ENCODE measurements around the gene PPP2R2C. TPM values are rescaled to one million over a fixed set of nuclear protein-coding genes. Genes with fewer than 3 reads are reported as not detected.

PPP2R2C gene
- total RNA-seq, 2 experiments from 2014 or later = 0.12 TPM; not detected in 1

DNA sequence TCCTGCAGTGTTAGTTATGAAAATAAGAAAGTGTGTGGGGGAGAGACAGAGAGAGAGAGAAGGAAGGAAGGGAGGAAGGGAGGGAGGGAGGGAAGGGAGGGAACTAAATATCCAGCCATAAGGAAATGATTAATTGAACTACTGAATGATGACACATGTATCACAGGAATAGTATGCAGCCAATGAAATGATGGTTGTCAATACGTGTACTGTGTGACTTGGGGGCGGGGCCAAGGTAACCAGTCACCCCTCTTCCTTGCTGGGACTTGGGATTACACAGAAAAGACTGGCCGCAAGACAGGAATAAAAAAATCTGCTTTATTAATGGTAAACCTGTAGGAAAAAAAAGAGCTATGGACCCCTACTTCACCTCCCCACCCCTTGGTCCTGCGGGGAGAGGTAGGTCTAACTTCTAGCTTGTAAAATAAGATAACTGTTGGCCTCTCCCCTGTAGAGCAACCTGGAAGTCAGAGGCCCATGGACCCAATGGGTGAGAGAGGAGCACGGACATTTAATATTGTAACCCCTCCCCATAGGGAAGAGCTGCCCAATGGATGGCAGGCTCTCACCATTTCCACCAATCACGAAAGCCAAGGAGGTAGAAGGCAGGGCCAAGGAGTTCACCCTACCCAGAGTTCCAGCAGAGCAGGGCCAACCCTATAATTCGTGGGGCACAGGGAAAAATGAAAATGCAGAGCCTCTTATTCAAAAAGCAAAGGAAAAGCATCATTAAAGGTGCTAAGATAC, 7.4 kb downstream of the PPP2R2C start:
- Mint-ChIP-seq H3K4me1 (no peaks in the 10 kb centered on the region), H3K4me3 (no peak overlapping the region), H3K36me3 (ENCODE audit: low read depth) (no peaks in the 10 kb centered on the region), H3K27ac (no peak overlapping the region), H3K27me3 (peaks cover 38% of the 10 kb centered on the region), H3K9me3 (ENCODE audit: low read depth) (peaks cover 1% of the 10 kb centered on the region)
- DNase-seq = no peak
- POLR2A ChIA-PET = no interaction called here
- intact Hi-C loops (cut with DNase I, micrococcal nuclease) = no loop called here
- CTCF ChIA-PET = interaction anchor here (0.7 kb wide), 1 partner anchor 394 kb away, joined by 3 read pairs; no protein-coding TSS in a partner anchor
- no peak for ATAC-seq

DNA sequence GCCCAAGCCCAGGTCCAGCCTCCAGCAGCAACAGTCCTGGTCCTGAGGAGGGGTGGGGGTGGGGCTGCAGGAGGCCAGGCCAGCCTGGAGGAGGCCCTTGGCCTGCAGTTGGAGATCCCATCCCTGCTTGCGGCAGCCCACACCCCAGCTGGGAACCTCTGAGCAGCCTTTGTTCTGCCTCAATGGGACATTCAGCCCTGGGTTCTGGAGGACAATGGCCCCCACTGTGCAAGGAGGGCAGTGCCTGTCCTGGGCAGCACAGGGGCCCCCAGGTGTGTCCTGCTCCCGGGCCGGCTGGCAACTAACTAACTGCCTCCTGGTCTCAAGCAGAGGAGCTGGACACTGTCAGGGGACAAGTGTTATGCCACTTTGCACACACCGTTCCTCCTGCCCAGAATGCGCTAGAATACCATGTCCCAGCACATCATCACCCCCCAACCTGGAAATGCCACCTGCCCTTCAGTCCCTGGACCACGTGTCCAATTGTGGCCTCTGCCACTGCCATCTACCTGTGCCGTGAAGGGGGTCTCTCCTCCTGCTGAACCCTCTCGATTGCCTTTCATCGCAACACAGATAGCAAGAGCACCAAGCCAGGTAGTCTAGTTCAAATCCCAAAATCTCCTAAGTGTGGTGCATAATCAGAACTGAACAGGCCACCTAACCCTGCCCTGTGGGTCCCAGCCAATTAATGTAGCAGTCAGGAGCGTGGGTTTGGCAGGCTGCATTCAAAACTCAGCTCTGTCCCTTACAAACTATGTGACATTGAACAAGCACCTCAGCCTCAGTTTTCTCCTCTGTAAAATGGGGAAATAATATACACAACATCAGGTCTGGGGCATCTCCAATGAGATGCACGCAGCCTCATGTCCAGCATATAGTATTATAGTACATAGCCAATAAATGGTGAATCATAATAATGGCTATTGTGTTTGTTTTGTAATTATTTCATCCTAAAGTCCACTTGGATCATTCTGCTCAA, 8.8 kb downstream of the PPP2R2C start:
- CTCF ChIA-PET = no interaction called here
- H3K27me3 Mint-ChIP-seq = peaks cover 40% of the 10 kb centered on the region
- peaks cover 10% of the 10 kb centered on the region for H3K9me3 Mint-ChIP-seq (ENCODE audit: low read depth)
- no peak overlapping the region for H3K27ac Mint-ChIP-seq
- ATAC-seq (no peak), DNase-seq (no peak)
- no peaks in the 10 kb centered on the region for H3K4me1 Mint-ChIP-seq
- no peaks in the 10 kb centered on the region for H3K36me3 Mint-ChIP-seq (ENCODE audit: low read depth)
- no peak overlapping the region for H3K4me3 Mint-ChIP-seq
- intact Hi-C loops (cut with DNase I, micrococcal nuclease) = no loop called here
- POLR2A ChIA-PET = no interaction called here

DNA sequence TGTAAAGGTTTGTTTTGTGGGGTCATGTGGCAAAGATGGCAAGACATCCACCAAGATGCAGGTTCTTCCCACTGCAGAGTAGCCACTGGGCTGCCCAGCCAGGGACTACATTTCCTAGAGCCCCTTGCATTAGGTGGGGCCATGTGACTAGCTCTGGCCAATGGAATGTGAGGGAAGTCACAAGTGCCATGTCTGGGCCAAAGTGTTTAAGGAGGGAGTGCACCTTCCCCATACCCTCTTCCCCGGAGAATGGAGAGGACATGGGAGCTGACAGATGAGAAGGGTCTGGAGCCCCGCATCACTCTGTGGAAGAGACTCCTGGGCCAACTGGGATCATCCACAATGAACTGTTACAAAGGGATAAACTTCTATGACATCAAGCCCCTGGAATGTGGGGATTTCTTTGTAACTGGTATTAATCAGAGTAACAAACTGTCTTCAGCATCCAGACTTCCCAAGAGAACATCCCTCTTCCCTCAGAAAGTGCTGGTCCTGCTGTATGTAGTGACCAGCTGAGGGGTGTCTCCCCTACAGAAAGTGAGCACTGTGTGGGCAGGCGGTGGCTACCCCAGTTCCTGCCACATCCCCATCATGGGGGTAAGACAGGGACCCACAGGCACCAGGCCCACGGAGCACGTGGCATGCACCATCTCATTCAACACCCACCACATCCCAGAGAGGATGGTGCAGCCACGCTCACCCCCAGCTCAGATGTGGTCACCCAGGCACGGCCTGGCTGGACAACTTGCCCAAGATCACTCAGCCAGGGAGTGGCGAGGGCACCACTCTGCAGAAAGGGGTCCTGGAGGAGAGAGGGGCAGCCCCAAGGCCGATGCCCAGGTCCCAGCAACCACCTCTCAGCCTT, 10.9 kb downstream of the PPP2R2C start:
- no peak for DNase-seq
- no peak for ATAC-seq
- Mint-ChIP-seq H3K27ac (no peak overlapping the region), H3K36me3 (ENCODE audit: low read depth) (no peaks in the 10 kb centered on the region), H3K9me3 (ENCODE audit: low read depth) (peaks cover 10% of the 10 kb centered on the region), H3K4me3 (no peak overlapping the region), H3K27me3 (peaks cover 30% of the 10 kb centered on the region), H3K4me1 (no peaks in the 10 kb centered on the region)
- ChIA-PET POLR2A (no interaction called here), CTCF (no interaction called here)
- intact Hi-C loops (cut with DNase I, micrococcal nuclease) = no loop called here

DNA sequence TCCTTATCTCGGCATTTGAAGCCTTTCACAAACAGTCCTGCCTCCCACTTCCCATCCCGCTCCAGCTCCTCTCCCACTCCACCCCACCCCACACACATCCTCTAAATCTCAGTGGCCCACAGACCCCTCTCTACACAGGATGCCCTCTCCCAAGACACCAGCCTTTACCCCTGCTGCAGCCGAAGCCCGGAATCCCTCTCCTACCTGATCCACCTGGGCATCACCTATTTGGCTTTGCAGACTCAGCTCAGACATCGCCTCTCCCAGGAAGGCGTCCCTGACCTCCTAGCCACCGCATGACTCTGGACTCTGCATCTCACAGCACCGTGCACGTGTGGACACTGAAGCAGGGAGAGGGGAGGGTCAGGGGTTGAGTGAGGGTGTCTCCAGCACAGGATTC, 11.5 kb downstream of the PPP2R2C start:
- no peak for ATAC-seq
- ChIA-PET CTCF (interaction anchor here (0.6 kb wide), 1 partner anchor 534 kb away, joined by 3 read pairs; no protein-coding TSS in a partner anchor), POLR2A (no interaction called here)
- no peak for DNase-seq
- Mint-ChIP-seq H3K4me3 (no peak overlapping the region), H3K27me3 (peaks cover 27% of the 10 kb centered on the region), H3K4me1 (no peaks in the 10 kb centered on the region), H3K36me3 (ENCODE audit: low read depth) (no peaks in the 10 kb centered on the region), H3K27ac (no peak overlapping the region), H3K9me3 (ENCODE audit: low read depth) (peaks cover 10% of the 10 kb centered on the region)
- intact Hi-C loops (cut with DNase I, micrococcal nuclease) = no loop called here

DNA sequence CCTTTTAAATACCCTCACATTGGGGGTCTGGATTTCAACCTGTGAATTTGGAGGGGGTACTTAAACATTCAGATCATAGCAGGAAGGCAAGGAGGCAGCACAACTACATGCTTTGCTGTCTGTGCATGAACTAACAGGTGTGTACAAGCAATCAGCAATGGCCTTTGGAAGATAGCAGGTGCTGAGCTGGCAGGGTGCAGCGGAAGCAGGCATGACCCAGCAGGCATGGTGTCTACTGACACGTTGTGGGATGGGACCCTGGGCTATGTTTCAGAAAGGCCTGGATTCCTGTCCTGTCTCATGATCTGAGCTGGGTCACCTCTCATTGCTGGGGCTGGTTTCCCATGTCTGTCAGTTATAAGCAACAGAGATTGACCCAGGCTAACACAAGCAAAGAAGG, 13.9 kb downstream of the PPP2R2C start:
- Mint-ChIP-seq H3K27me3 (peaks cover 30% of the 10 kb centered on the region), H3K27ac (no peak overlapping the region), H3K4me1 (no peaks in the 10 kb centered on the region), H3K4me3 (no peak overlapping the region), H3K36me3 (ENCODE audit: low read depth) (no peaks in the 10 kb centered on the region), H3K9me3 (ENCODE audit: low read depth) (peaks cover 10% of the 10 kb centered on the region)
- ATAC-seq = no peak
- CTCF ChIA-PET = no interaction called here
- POLR2A ChIA-PET = no interaction called here
- intact Hi-C loops (cut with DNase I, micrococcal nuclease) = no loop called here
- DNase-seq = no peak

DNA sequence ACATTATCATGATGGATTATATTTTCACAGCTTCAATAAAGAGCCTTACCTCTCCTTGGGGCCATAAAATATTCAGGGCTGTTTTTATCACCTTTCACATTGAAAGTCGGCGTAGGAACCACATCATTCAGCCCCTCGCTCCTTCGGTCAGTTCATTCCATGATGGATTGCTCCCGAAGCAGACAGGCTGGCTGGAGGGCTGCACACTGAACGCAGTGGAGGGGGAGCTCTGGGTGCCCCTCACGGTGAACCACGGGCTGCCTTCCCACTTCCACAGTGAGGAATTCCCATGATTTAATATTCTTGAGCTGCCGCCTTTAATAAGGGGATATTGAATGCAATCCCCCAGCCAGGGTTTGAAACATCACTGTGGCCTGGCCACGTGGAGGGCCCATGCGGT, 16.0 kb downstream of the PPP2R2C start:
- intact Hi-C loops (cut with DNase I, micrococcal nuclease) = no loop called here
- Mint-ChIP-seq H3K27me3 (peaks cover 26% of the 10 kb centered on the region), H3K4me3 (no peak overlapping the region), H3K4me1 (no peaks in the 10 kb centered on the region), H3K36me3 (ENCODE audit: low read depth) (no peaks in the 10 kb centered on the region), H3K27ac (no peak overlapping the region), H3K9me3 (ENCODE audit: low read depth) (peaks cover 10% of the 10 kb centered on the region)
- ATAC-seq (no peak), DNase-seq (no peak)
- POLR2A ChIA-PET = no interaction called here
- CTCF ChIA-PET = no interaction called here

DNA sequence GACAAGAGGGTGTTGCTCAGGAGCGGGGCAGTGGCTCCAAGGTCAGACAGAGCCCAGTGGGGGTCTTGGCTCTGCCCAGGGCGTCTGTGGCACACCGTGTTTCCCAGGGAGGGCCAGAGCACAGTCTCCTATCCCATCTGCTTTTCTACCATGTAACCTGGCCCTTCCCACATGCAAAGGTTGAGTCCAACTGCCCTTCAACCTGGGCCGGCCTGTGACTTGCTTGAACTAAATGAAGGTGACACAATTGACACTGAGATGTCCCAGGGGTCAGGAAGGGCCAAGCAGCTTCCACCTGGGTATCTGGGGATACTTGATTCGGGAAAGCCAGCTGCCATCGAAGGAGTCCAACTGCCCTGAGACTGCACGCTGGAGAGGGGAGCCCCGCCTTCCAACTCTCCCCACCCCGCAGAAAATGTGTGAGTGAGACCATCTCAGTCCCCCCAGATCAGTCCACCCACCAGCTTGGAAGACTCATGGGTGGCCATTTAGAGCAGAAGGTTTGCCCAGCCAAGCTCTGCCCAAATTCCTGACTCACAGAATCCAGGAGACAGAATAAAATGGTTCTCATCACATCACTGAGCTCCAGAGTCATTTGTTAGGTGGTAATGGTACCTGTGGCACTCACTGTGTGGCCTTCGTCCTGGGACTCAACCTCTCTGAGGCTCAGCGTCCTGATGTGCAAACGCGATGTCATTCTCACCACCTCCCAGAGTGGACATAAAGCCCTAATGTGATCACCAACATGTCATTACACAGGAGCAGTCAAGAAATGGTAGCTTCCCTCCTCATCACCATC, 18.1 kb downstream of the PPP2R2C start:
- POLR2A ChIA-PET = no interaction called here
- ATAC-seq (no peak), DNase-seq (no peak)
- Mint-ChIP-seq H3K4me3 (no peak overlapping the region), H3K27ac (no peak overlapping the region), H3K9me3 (ENCODE audit: low read depth) (peaks cover 4% of the 10 kb centered on the region), H3K36me3 (ENCODE audit: low read depth) (no peaks in the 10 kb centered on the region), H3K4me1 (no peaks in the 10 kb centered on the region), H3K27me3 (peaks cover 14% of the 10 kb centered on the region)
- intact Hi-C loops (cut with DNase I, micrococcal nuclease) = no loop called here
- CTCF ChIA-PET = no interaction called here

DNA sequence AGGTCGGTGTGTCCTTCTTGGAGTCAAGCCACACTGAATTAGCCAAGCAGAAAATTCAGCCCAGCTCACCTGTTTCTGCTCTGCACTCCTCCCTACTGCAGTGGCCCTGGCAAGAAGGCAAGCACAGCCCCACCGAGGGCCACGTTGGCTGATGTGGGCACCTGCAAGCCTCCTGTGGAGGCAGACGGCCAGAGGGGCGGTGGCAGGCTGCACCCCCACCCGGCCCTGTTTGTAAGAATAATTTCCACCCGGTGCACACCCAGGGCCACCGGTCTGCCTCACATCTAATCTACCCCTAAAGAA, 18.8 kb downstream of the PPP2R2C start:
- peaks cover 9% of the 10 kb centered on the region for H3K27me3 Mint-ChIP-seq
- H3K4me1 Mint-ChIP-seq = no peaks in the 10 kb centered on the region
- POLR2A ChIA-PET = no interaction called here
- DNase-seq (no peak), ATAC-seq (no peak)
- H3K9me3 Mint-ChIP-seq (ENCODE audit: low read depth) = no peaks in the 10 kb centered on the region
- no peak overlapping the region for H3K4me3 Mint-ChIP-seq
- intact Hi-C loops (cut with DNase I, micrococcal nuclease) = no loop called here
- no peaks in the 10 kb centered on the region for H3K36me3 Mint-ChIP-seq (ENCODE audit: low read depth)
- CTCF ChIA-PET = no interaction called here
- H3K27ac Mint-ChIP-seq = no peak overlapping the region

DNA sequence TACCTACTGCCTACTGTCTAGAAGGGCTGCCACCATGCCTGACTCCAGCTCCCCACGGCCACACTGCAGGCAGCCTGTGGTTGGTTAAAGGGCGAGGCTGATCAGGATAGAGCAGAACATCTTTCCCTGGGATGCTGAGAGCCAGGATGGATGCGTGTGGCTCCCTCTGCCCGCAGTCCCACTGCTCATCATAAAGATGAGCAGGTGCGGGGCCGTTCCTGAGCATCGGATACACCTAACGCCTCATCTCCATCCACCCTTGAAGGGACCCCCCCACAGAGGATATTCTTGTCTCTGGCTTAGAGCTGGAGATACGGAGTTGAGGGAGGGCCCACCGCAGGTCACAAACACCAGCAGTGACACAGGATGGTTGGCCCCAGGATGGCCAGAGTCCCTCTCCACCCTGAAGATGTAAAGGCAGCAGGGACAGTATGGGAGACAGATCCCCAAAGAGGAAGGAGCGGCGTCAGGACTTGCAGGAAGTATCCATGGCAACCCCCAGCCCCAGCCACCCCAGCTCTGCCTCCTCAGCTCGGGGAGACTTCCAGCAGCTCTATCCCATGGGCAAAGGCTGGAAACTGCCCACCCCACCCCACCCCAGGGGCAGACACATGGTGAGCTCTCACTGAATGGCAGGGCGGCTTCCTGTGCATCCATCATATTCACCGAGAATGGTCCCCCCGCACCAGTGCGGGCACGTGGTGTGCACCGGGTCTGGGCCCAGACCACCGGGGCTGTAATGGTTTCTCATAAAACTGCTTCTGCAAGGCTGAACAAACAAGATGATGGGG, 19.3 kb downstream of the PPP2R2C start:
- H3K4me1 Mint-ChIP-seq = no peaks in the 10 kb centered on the region

DNA sequence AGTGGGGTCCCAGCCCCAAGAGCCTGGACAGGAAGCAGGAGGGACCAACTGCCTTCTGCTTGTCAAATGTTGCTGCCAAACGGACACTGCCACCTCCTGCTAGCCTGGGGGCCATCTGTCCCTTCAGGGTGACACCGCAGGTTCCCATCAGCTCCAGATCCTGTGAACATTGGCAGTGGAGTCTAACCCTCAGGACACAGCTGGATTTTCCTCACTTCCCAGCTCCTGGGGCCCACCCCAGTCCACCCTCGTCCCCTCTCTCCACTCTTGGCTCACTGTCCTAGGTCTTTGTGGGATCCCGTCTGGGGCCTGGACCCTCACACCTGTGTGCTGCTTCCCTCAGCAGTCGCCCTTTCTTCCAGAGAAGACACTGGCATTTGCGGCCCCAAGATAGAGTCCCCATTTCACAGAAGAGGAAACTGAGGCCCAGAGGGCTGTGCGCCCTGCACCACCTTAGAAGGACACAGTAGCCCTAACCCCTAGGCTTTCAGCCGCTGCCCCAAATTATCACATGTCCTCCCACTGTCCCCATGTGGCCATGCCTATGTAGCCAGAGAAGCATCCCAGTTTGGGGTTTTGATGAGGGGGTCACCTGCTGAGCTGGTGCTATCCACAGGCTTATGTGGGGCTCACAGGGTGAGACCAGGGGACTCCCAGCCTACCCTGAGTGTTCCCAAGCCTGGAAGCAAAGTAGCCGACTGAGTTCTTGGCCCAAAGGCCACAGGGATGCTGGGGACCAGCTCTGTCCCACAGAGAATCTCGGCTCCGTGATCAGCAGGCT, 20.1 kb downstream of the PPP2R2C start:
- ChIA-PET POLR2A (no interaction called here), CTCF (interaction anchor here (0.5 kb wide), 1 partner anchor 1254 kb away, joined by 4 read pairs; no protein-coding TSS in a partner anchor)
- no peak overlapping the region for H3K4me3 Mint-ChIP-seq
- no peaks in the 10 kb centered on the region for H3K36me3 Mint-ChIP-seq (ENCODE audit: low read depth)
- no peak for DNase-seq
- no peak for ATAC-seq
- intact Hi-C loops (cut with DNase I, micrococcal nuclease) = no loop called here
- no peaks in the 10 kb centered on the region for H3K4me1 Mint-ChIP-seq
- H3K27ac Mint-ChIP-seq = no peak overlapping the region
- H3K9me3 Mint-ChIP-seq (ENCODE audit: low read depth) = no peaks in the 10 kb centered on the region
- H3K27me3 Mint-ChIP-seq = peaks cover 8% of the 10 kb centered on the region

More for the DNA sequence above, 19.3 kb downstream of the PPP2R2C start:
- POLR2A ChIA-PET = no interaction called here
- intact Hi-C loops (cut with DNase I, micrococcal nuclease) = no loop called here
- DNase-seq = no peak
- ATAC-seq = no peak
- H3K36me3 Mint-ChIP-seq (ENCODE audit: low read depth) = no peaks in the 10 kb centered on the region
- CTCF ChIA-PET = no interaction called here
- no peaks in the 10 kb centered on the region for H3K9me3 Mint-ChIP-seq (ENCODE audit: low read depth)
- peaks cover 5% of the 10 kb centered on the region for H3K27me3 Mint-ChIP-seq
- no peak overlapping the region for H3K4me3 Mint-ChIP-seq
- no peak overlapping the region for H3K27ac Mint-ChIP-seq

Measured in activated CD4-positive, alpha-beta T cell treated with anti-CD3 and anti-CD28 coated beads for 36 hours (primary cell).